Tibial nerve (tissue), 4 donors: ENCODE measurements around the gene THSD4. TPM values are rescaled to one million over a fixed set of nuclear protein-coding genes. Genes with fewer than 3 reads are reported as not detected.

Experiments used
- DNase-seq, 2 donors: peaks; one replicate each; pipeline ENCODE4 v3.0.0-alpha.2; 2019; ENCODE audit warnings: low spot score in 2 of 2
- H3K27ac ChIP-seq, 4 donors: fragments of 200-600 bp; sonication (generic) in 3 of 4; one replicate each; pipeline ENCODE4 v1.5.1; 2017 to 2019; ENCODE audit warnings: mild to moderate bottlenecking in 1 of 4
- H3K27me3 ChIP-seq, 2 donors: fragments of 200-600 bp; sonication (generic) in 1 of 2; one replicate each; pipeline versions ENCODE4 v1.5.1 to v1.6.0; 2017 to 2019
- H3K36me3 ChIP-seq, 3 donors: fragments of 200-600 bp; sonication (generic); one replicate each; pipeline ENCODE4 v1.5.1; 2018 to 2019
- H3K4me1 ChIP-seq, 4 donors: fragments of 200-600 bp; sonication (generic) in 3 of 4; one replicate each; pipeline ENCODE4 v1.5.1; 2017 to 2019
- H3K4me3 ChIP-seq, 4 donors: fragments of 200-600 bp; sonication (generic) in 3 of 4; one replicate each; pipeline ENCODE4 v1.5.1; 2017 to 2019; ENCODE audit warnings: mild to moderate bottlenecking in 1 of 4, moderate library complexity in 1 of 4
- H3K9me3 ChIP-seq, 4 donors: fragments of 200-600 bp; sonication (generic) in 3 of 4; one replicate each; pipeline ENCODE4 v1.5.1; 2017 to 2019
- EP300 ChIP-seq, 2 donors: sonication (generic); formaldehyde crosslinking; IDR thresholded peaks; one replicate each; pipeline ENCODE4 v1.6.1; 2017; ENCODE audit warnings: antibody characterized with exemption in 2 of 2, mild to moderate bottlenecking in 1 of 2
- POLR2A ChIP-seq, 2 donors: fragments of 450-650 bp; IDR thresholded peaks; one replicate each; pipeline ENCODE4 v1.6.1; 2017; ENCODE audit warnings: antibody characterized with exemption in 2 of 2, mild to moderate bottlenecking in 2 of 2, moderate library complexity in 2 of 2
- WGBS, 2 donors: methylation state at CpG; one replicate each; pipeline ENCODE4 v1.1.5; 2018; 5-methylcytosine and 5-hydroxymethylcytosine counted together
- total RNA-seq, 4 donors: library from RNA; depleted of rRNA; stranded (reverse); fragments of >200 nt; gene quantifications; one replicate each; pipeline ENCODE4 v1.1.0, GENCODE V29; 2016
- TF ChIP-seq, protein P1 (sequence below), 5 experiments: fragments of 200-600 bp in 3 of 5; fragments of 450-650 bp in 2 of 5; sonication (generic) in 3 of 5; IDR thresholded peaks; one replicate each; pipeline ENCODE4 v1.5.1; 2016 to 2019; ENCODE audit warnings: antibody characterized with exemption in 5 of 5, mild to moderate bottlenecking in 3 of 5, moderate library complexity in 2 of 5

The THSD4 gene
- total RNA-seq, 4 donors from 2014 or later: 9.6 to 25.1 (median 21.2) TPM

GRCh38 chr15:71529361-71529760 lies 414.1 kb downstream of the THSD4 start:
- 90 to 98% methylated on average over 1 of the region's 1 CpG for WGBS, 2 donors
- H3K4me3 ChIP-seq: no peak overlapping the region
- peaks cover 0 to 10% (median 0%) of the 10 kb centered on the region in 4 donors for H3K9me3 ChIP-seq
- no peaks in the 10 kb centered on the region for H3K36me3 ChIP-seq
- H3K27ac ChIP-seq: no peak overlapping the region
- TF ChIP-seq EP300 (IDR thresholded peaks at IDR 0.05) (no peak), POLR2A (IDR thresholded peaks at IDR 0.05) (no peak)
- TF ChIP-seq, protein P1, sequence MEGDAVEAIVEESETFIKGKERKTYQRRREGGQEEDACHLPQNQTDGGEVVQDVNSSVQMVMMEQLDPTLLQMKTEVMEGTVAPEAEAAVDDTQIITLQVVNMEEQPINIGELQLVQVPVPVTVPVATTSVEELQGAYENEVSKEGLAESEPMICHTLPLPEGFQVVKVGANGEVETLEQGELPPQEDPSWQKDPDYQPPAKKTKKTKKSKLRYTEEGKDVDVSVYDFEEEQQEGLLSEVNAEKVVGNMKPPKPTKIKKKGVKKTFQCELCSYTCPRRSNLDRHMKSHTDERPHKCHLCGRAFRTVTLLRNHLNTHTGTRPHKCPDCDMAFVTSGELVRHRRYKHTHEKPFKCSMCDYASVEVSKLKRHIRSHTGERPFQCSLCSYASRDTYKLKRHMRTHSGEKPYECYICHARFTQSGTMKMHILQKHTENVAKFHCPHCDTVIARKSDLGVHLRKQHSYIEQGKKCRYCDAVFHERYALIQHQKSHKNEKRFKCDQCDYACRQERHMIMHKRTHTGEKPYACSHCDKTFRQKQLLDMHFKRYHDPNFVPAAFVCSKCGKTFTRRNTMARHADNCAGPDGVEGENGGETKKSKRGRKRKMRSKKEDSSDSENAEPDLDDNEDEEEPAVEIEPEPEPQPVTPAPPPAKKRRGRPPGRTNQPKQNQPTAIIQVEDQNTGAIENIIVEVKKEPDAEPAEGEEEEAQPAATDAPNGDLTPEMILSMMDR (IDR thresholded peaks at IDR 0.05): no peak
- no peak for DNase-seq
- no peaks in the 10 kb centered on the region for H3K27me3 ChIP-seq
- H3K4me1 ChIP-seq: peaks cover 0 to 15% (median 0%) of the 10 kb centered on the region in 4 donors

GRCh38 chr15:71530116-71530515 lies 414.8 kb downstream of the THSD4 start:
- H3K4me1 ChIP-seq: peaks cover 0 to 15% (median 0%) of the 10 kb centered on the region in 4 donors
- no peak overlapping the region for H3K27ac ChIP-seq
- no peak for DNase-seq
- no peak for TF ChIP-seq POLR2A (IDR thresholded peaks at IDR 0.05)
- no peak for TF ChIP-seq EP300 (IDR thresholded peaks at IDR 0.05)
- TF ChIP-seq, protein P1 (IDR thresholded peaks at IDR 0.05): no peak
- no peaks in the 10 kb centered on the region for H3K36me3 ChIP-seq
- H3K9me3 ChIP-seq: peaks cover 0 to 10% (median 0%) of the 10 kb centered on the region in 4 donors
- H3K4me3 ChIP-seq: no peak overlapping the region
- WGBS, 2 donors: 88 to 90% methylated on average over 3 of the region's 3 CpGs
- H3K27me3 ChIP-seq: no peaks in the 10 kb centered on the region

DNA sequence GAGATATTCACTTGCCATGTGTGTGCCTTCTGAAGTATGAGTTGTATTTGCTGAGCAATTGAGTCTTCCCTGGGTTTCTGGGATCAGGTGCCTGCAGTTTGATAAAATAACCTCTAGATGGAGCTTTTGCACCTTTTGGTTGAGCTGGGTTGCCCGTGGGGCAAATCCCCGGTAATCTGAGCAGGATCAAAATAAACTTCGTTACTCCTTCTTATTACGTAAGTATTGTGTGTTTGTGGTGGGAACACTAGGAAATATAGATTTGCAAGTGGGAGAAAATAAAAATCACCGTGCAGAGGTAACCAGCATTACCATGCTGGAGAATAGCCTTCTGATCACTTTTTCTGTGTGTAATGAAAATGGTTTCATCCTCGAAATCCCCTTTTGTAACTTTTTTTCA lies 417.7 kb downstream of the THSD4 start:
- Histone ChIP-seq H3K27ac (no peak overlapping the region), H3K4me3 (no peak overlapping the region), H3K9me3 (peaks cover 0 to 10% (median 0%) of the 10 kb centered on the region in 4 donors), H3K27me3 (no peaks in the 10 kb centered on the region), H3K4me1 (no peaks in the 10 kb centered on the region), H3K36me3 (no peaks in the 10 kb centered on the region)
- DNase-seq: no peak
- no peak for TF ChIP-seq POLR2A (IDR thresholded peaks at IDR 0.05)
- no peak for TF ChIP-seq EP300 (IDR thresholded peaks at IDR 0.05)
- TF ChIP-seq, protein P1 (IDR thresholded peaks at IDR 0.05): peak in 3 of 5 experiments; percentile 14 to 41 (median 15)
- 69 to 73% methylated on average over 6 of the region's 6 CpGs for WGBS, 2 donors

- Histone ChIP-seq H3K9me3 (peaks cover 0 to 2% (median 0%) of the 10 kb centered on the region in 4 donors), H3K4me3 (no peak overlapping the region), H3K27me3 (no peaks in the 10 kb centered on the region), H3K27ac (no peak overlapping the region), H3K4me1 (no peaks in the 10 kb centered on the region), H3K36me3 (no peaks in the 10 kb centered on the region)
- WGBS, 2 donors: 90 to 93% methylated on average over 5 of the region's 5 CpGs
- no peak for DNase-seq
- no peak for TF ChIP-seq EP300 (IDR thresholded peaks at IDR 0.05)
- TF ChIP-seq POLR2A (IDR thresholded peaks at IDR 0.05): no peak
- TF ChIP-seq, protein P1 (IDR thresholded peaks at IDR 0.05): no peak
Measured at GRCh38 chr15:71538181-71538580, 422.9 kb downstream of the THSD4 start.

DNA sequence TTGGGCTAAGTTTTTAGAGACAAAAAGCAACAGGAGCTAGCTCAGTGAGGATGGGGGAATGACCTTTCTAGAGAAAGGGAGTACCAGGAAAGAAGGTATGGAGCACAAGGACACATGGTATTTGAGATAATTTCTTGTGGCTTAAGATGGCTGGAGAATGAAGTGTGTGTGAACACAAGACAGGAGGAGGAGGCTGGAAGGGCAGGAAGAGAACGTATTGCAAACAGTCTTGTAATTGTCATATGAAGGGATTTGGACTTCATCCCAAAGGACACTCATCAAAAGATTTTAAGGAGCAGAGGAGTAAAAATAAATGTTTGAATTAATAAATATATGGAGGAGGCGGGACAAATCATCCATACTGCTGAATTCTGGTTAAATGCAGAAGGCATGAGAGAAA lies 426.5 kb downstream of the THSD4 start:
- Histone ChIP-seq H3K4me3 (no peak overlapping the region), H3K36me3 (no peaks in the 10 kb centered on the region), H3K9me3 (no peaks in the 10 kb centered on the region), H3K27ac (no peak overlapping the region), H3K27me3 (no peaks in the 10 kb centered on the region), H3K4me1 (no peaks in the 10 kb centered on the region)
- TF ChIP-seq EP300 (IDR thresholded peaks at IDR 0.05): no peak
- TF ChIP-seq, protein P1 (IDR thresholded peaks at IDR 0.05): no peak
- no peak for TF ChIP-seq POLR2A (IDR thresholded peaks at IDR 0.05)
- WGBS, 2 donors: 68 to 76% methylated on average over 2 of the region's 2 CpGs
- DNase-seq: no peak
